Lower leg skin (tissue), 4 donors: Measurements from ENCODE around the gene GAPDHS. TPM values are rescaled to one million over a fixed set of nuclear protein-coding genes. Genes with fewer than 3 reads are reported as not detected.

ENCODE experiments used
- DNase-seq, 2 donors: peaks; one replicate each; pipeline ENCODE4 v3.0.0-alpha.2; 2019; ENCODE audit warnings: low spot score in 2 of 2
- H3K4me3 ChIP-seq: fragments of 200-600 bp; sonication (generic); 2 replicates; pipeline ENCODE4 v1.5.1; 2017; ENCODE audit warnings: mild to moderate bottlenecking, low read depth; ENCODE audit not compliant: poor library complexity, severe bottlenecking
- POLR2A ChIP-seq, 2 donors: fragments of 450-650 bp; IDR thresholded peaks; one replicate each; pipeline ENCODE4 v1.6.1; 2016 to 2017; ENCODE audit warnings: antibody characterized with exemption in 2 of 2, mild to moderate bottlenecking in 1 of 2, moderate library complexity in 1 of 2
- WGBS, 2 donors: methylation state at CpG; one replicate each; pipeline ENCODE4 v1.1.5; 2018; 5-methylcytosine and 5-hydroxymethylcytosine counted together
- intact Hi-C: fragments of 100-400 bp; cut with DNase I; formaldehyde crosslinking; loops from one replicate; pipeline ENCODE4 v1.15.0; 2023; ENCODE audit warnings: low total_unique reads
- total RNA-seq, 4 donors: library from RNA; depleted of rRNA; stranded (reverse); fragments of >200 nt; gene quantifications; one replicate each; pipeline ENCODE4 v1.1.0, GENCODE V29; 2016
- TF ChIP-seq, protein P1 (sequence below), 3 donors: fragments of 450-650 bp; IDR thresholded peaks; one replicate each; pipeline ENCODE4 v1.5.1; 2016; ENCODE audit warnings: antibody characterized with exemption in 3 of 3, mild to moderate bottlenecking in 3 of 3, moderate library complexity in 2 of 3

The GAPDHS gene
- total RNA-seq, 4 donors from 2014 or later = 6.0 to 7.3 (median 6.2) TPM

DNA sequence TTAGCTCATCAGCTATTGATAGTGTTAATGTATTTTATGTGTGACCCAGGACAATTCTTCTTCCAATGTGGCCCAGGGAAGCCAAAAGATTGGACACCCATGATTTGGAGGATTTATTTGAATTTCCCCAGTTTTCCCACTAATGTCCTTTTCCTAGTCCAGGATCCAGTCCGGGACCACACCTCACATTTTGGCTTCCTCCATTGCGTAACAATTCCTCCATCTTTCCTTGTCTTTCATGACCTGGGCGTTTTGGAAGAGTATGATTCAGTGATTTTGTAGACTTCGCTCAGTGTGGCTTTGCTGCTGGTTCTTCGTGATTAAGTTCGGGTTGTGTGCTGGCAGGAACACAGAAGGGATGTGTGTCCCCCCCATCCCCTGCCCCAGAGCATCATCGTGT lies 33.5 kb downstream of the GAPDHS start:
- WGBS, 2 donors = 85 to 87% methylated on average over 7 of the region's 7 CpGs
- TF ChIP-seq POLR2A (IDR thresholded peaks at IDR 0.05) = no peak
- TF ChIP-seq, protein P1, sequence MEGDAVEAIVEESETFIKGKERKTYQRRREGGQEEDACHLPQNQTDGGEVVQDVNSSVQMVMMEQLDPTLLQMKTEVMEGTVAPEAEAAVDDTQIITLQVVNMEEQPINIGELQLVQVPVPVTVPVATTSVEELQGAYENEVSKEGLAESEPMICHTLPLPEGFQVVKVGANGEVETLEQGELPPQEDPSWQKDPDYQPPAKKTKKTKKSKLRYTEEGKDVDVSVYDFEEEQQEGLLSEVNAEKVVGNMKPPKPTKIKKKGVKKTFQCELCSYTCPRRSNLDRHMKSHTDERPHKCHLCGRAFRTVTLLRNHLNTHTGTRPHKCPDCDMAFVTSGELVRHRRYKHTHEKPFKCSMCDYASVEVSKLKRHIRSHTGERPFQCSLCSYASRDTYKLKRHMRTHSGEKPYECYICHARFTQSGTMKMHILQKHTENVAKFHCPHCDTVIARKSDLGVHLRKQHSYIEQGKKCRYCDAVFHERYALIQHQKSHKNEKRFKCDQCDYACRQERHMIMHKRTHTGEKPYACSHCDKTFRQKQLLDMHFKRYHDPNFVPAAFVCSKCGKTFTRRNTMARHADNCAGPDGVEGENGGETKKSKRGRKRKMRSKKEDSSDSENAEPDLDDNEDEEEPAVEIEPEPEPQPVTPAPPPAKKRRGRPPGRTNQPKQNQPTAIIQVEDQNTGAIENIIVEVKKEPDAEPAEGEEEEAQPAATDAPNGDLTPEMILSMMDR (IDR thresholded peaks at IDR 0.05) = no peak
- no peak overlapping the region for H3K4me3 ChIP-seq
- no peak for DNase-seq
- intact Hi-C loops = no loop called here

DNA sequence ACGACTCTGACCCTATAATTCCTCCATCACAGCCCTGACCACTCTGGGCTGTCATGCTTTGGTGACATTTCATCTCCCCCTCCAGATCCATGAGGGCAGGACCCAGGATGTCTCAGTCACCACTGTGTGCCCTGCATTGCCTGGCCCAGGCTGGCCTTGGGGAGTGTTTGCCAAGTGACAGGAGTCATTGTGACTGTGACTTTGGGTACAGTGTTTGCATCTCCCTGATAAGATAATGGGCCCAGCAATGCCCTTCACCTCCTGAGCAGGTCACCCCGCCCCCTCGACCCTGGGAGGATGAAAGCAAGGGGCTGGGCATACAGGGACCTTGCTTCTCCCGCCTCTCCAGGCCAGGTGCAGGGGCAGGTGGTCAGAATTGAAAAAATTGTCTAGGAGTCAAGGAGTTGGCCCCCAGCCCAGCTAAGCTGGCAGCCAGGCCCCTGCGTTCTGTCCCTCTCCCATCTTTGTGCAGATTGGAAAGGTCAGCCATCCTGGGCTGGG lies 36.1 kb downstream of the GAPDHS start:
- TF ChIP-seq POLR2A (IDR thresholded peaks at IDR 0.05) = no peak
- TF ChIP-seq, protein P1 (IDR thresholded peaks at IDR 0.05) = no peak
- WGBS, 2 donors = 58 to 69% methylated on average over 5 of the region's 5 CpGs

DNA sequence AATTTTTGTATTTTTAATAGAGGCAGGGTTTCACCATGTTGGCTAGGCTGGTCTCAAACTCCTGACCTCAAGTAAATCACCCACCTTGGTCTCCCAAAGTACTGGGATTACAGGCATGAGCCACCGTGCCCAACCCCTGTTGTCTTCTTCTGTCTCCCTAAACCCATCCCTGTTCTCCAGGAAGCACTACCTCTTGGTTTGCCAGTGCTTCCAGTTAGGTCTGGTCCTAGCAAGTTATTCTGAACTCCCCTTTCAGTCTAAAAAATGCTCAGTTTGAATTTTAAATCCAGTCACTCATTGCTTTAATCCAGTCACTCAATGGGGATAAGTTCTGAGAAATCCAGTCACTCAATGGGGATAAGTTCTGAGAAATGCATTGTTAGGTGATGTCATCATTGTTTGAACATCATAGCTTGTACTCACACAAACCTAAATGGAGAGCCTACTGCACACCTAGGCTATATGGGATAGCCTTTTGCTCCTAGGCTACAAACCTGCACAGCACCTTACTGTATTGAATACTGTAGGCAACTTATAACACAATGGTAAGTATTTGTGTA lies 38.2 kb downstream of the GAPDHS start:
- intact Hi-C loops = no loop called here
- TF ChIP-seq, protein P1 (IDR thresholded peaks at IDR 0.05) = no peak
- no peak for TF ChIP-seq POLR2A (IDR thresholded peaks at IDR 0.05)
- DNase-seq = no peak
- 75 to 95% methylated on average over 1 of the region's 1 CpG for WGBS, 2 donors
- no peak overlapping the region for H3K4me3 ChIP-seq

More for the DNA sequence above, 36.1 kb downstream of the GAPDHS start:
- H3K4me3 ChIP-seq = no peak overlapping the region
- DNase-seq = no peak
- intact Hi-C loops = no loop called here

DNA sequence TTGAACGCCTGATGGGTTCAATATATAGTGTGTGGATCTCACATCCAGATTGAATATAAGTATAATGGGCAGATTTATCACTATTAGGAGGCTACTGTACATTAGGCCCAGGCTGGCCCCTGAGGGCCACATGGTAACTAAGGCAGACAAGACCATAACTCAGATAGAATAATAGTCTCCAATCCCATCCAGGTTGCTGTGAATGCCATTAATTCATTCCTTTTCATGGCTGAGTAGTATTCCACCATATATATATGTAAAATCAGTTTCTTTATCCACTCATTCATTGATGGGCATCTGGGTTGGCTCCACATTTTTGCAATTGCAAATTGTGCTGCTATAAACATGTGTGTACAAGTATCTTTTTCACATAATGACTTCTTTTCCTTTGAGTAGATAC lies 44.7 kb downstream of the GAPDHS start:
- WGBS, 2 donors = 44 to 85% methylated on average over 1 of the region's 1 CpG

DNA sequence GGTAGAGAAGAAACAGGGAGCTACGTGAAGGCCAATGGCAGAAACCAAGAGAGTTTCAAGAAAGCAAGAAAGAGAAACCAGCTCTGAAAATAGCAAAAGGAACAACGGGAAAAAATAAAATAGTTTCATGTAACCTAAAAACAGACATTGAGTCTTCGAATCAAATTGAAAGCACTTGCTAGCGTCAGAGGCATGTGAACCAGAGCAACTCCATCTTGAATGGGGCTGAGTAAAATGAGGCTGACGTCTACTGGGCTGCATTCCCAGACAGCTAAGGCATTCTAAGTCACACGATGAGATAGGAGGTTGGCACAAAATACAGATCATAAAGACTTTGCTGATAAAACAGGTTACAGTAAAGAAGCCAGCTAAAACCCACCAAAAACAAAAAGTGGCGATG lies 45.5 kb downstream of the GAPDHS start:
- intact Hi-C loops = no loop called here
- H3K4me3 ChIP-seq = no peak overlapping the region
- no peak for TF ChIP-seq POLR2A (IDR thresholded peaks at IDR 0.05)
- TF ChIP-seq, protein P1 (IDR thresholded peaks at IDR 0.05) = no peak
- no peak for DNase-seq
- 67 to 70% methylated on average over 7 of the region's 7 CpGs for WGBS, 2 donors

More for the DNA sequence above, 44.7 kb downstream of the GAPDHS start:
- DNase-seq = no peak
- intact Hi-C loops = no loop called here
- TF ChIP-seq, protein P1 (IDR thresholded peaks at IDR 0.05) = no peak
- TF ChIP-seq POLR2A (IDR thresholded peaks at IDR 0.05) = no peak
- no peak overlapping the region for H3K4me3 ChIP-seq

DNA sequence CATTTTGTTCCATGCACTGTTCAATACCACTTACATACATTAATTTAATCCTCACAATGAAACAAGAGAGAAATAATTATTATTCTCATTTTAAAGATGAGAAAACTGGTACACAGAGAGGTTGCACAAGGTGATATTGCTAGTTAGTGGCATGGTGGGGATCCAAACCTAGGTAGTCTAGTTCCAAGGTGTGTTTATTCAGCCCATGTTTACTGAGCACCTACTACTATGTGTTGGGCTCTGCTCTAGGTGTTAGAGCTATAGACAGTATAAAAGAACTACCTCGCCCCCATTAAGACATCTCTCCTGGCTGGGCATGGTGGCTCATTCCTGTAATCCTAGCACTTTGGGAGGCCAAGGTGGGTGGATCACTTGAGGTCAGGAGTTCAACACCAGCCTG lies 49.5 kb downstream of the GAPDHS start:
- WGBS, 2 donors = 71 to 83% methylated on average over 1 of the region's 1 CpG
- no peak for DNase-seq
- TF ChIP-seq, protein P1 (IDR thresholded peaks at IDR 0.05) = no peak
- TF ChIP-seq POLR2A (IDR thresholded peaks at IDR 0.05) = no peak

More for the DNA sequence above, 49.5 kb downstream of the GAPDHS start:
- H3K4me3 ChIP-seq = no peak overlapping the region
- intact Hi-C loops = no loop called here
